ENCODE measurements around the gene GNG14.
A peak's percentile ranks its signal among the peaks of the same experiment; 100 is the strongest.
"Not testable (repeated sequence)": the region's sequence is repeated elsewhere in the genome, so short reads cannot be mapped to it uniquely, and the experiment has no call there.

Gene GNG14

GRCh38 chr19:12667731-12668302 lies 20.0 kb upstream of the GNG14 start:
- no peak for DNase-seq

- no peak for DNase-seq
Measured at GRCh38 chr19:12668346-12668745, 19.5 kb upstream of the GNG14 start.

- DNase-seq: peak; percentile 51
Measured at GRCh38 chr19:12668932-12669269, 18.9 kb upstream of the GNG14 start.

- DNase-seq: peak; percentile 87
Measured at GRCh38 chr19:12669270-12670158, 18.3 kb upstream of the GNG14 start.

- DNase-seq: no peak
Measured at GRCh38 chr19:12670159-12670928, 17.5 kb upstream of the GNG14 start.

- no peak for DNase-seq
Measured at GRCh38 chr19:12672744-12673143, 15.1 kb upstream of the GNG14 start.

- DNase-seq: no peak
Measured at GRCh38 chr19:12675399-12675798, 12.4 kb upstream of the GNG14 start.

- no peak for DNase-seq
Measured at GRCh38 chr19:12675940-12676339, 11.9 kb upstream of the GNG14 start.

GRCh38 chr19:12676384-12676792 lies 11.4 kb upstream of the GNG14 start:
- DNase-seq: peak; percentile 85

GRCh38 chr19:12676928-12677327 lies 10.9 kb upstream of the GNG14 start:
- no peak for DNase-seq

- DNase-seq: not testable (repeated sequence)
Measured at GRCh38 chr19:12678039-12678438, 9.8 kb upstream of the GNG14 start.

- DNase-seq: no peak
Measured at GRCh38 chr19:12680034-12680433, 7.8 kb upstream of the GNG14 start.

GRCh38 chr19:12681074-12681987 lies 6.5 kb upstream of the GNG14 start, which contains the start of gene DHPS:
Gene DHPS, minus strand, starts transcription at chr19:12681880. Its CDS starts 114 bp downstream, at chr19:12681766.
- peak; percentile 98 for DNase-seq

GRCh38 chr19:12685831-12686230 lies 2.0 kb upstream of the GNG14 start:
- no peak for DNase-seq

GRCh38 chr19:12689012-12689411 lies 1.2 kb downstream of the GNG14 start:
- DNase-seq: no peak

GRCh38 chr19:12689581-12690216 lies 1.9 kb downstream of the GNG14 start:
- DNase-seq: no peak

GRCh38 chr19:12692960-12693359 lies 5.2 kb downstream of the GNG14 start:
- no peak for DNase-seq

GRCh38 chr19:12694641-12695040 lies 6.8 kb downstream of the GNG14 start:
- no peak for DNase-seq

GRCh38 chr19:12695096-12695495 lies 7.3 kb downstream of the GNG14 start:
- no peak for DNase-seq

GRCh38 chr19:12695514-12695913 lies 7.7 kb downstream of the GNG14 start:
- DNase-seq: no peak

- no peak for DNase-seq
Measured at GRCh38 chr19:12695997-12696365, 8.2 kb downstream of the GNG14 start.
